Body of pancreas (tissue), 4 donors: Measurements from ENCODE around the gene GJA4. TPM values are rescaled to one million over a fixed set of nuclear protein-coding genes. Genes with fewer than 3 reads are reported as not detected.

Experiments used
- ATAC-seq: fragments of 150-250 bp; one replicate; pipeline ENCODE4 v1.9.1; 2016
- DNase-seq, 4 donors: peaks; one replicate each; pipeline ENCODE4 v3.0.0-alpha.2; 2019
- H3K27ac ChIP-seq, 4 donors: fragments of 200-600 bp; sonication (generic); 1 replicate in 3 of 4; 2 replicates in 1 of 4; pipeline versions ENCODE4 v1.5.1 to v1.6.1; 2016 to 2019; ENCODE audit warnings: mild to moderate bottlenecking in 1 of 4, mixed read lengths in 1 of 4, moderate library complexity in 1 of 4
- H3K27me3 ChIP-seq, 2 donors: fragments of 200-600 bp; sonication (generic); one replicate each; pipeline ENCODE4 v1.6.0; 2016; ENCODE audit warnings: mild to moderate bottlenecking in 1 of 2
- H3K36me3 ChIP-seq, 2 donors: fragments of 200-600 bp; sonication (generic); replicated peaks in 1 of 2; 2 replicates each; pipeline ENCODE4 v1.5.1; 2016; ENCODE audit warnings: low read depth in 2 of 2; ENCODE audit not compliant: insufficient read depth in 1 of 2
- H3K4me1 ChIP-seq: fragments of 200-600 bp; sonication (generic); one replicate; pipeline ENCODE4 v1.6.0; 2016
- H3K4me3 ChIP-seq, 2 donors: fragments of 200-600 bp; sonication (generic); 1 replicate in 1 of 2; 2 replicates in 1 of 2; pipeline ENCODE4 v1.5.1; 2016 to 2019
- H3K9me3 ChIP-seq, 3 donors: fragments of 200-600 bp; sonication (generic); 1 replicate in 2 of 3; 2 replicates in 1 of 3; pipeline ENCODE4 v1.5.1; 2016
- POLR2A ChIP-seq, 3 donors: fragments of 450-650 bp; IDR thresholded peaks; one replicate each; pipeline ENCODE4 v1.6.1; 2016; ENCODE audit warnings: antibody characterized with exemption in 3 of 3, mild to moderate bottlenecking in 2 of 3
- WGBS, 2 donors: methylation state at CpG; one replicate each; pipeline ENCODE4 v1.1.5; 2017; 5-methylcytosine and 5-hydroxymethylcytosine counted together
- intact Hi-C: fragments of 100-400 bp; cut with DNase I; formaldehyde crosslinking; loops from one replicate; pipeline ENCODE4 v1.15.1; 2023
- total RNA-seq, 2 donors: library from RNA; depleted of rRNA; stranded (reverse); fragments of >200 nt; gene quantifications; one replicate each; pipeline ENCODE4 v1.1.0, GENCODE V29; 2016
- TF ChIP-seq, protein P1 (sequence below), 7 experiments: fragments of 450-650 bp in 4 of 7; fragments of 200-600 bp in 3 of 7; sonication (generic) in 3 of 7; IDR thresholded peaks; one replicate each; pipeline ENCODE4 v1.5.1; 2016 to 2019; ENCODE audit warnings: antibody characterized with exemption in 7 of 7

The GJA4 gene
- total RNA-seq, 2 donors from 2014 or later: 4.7 to 20.8 TPM

DNA sequence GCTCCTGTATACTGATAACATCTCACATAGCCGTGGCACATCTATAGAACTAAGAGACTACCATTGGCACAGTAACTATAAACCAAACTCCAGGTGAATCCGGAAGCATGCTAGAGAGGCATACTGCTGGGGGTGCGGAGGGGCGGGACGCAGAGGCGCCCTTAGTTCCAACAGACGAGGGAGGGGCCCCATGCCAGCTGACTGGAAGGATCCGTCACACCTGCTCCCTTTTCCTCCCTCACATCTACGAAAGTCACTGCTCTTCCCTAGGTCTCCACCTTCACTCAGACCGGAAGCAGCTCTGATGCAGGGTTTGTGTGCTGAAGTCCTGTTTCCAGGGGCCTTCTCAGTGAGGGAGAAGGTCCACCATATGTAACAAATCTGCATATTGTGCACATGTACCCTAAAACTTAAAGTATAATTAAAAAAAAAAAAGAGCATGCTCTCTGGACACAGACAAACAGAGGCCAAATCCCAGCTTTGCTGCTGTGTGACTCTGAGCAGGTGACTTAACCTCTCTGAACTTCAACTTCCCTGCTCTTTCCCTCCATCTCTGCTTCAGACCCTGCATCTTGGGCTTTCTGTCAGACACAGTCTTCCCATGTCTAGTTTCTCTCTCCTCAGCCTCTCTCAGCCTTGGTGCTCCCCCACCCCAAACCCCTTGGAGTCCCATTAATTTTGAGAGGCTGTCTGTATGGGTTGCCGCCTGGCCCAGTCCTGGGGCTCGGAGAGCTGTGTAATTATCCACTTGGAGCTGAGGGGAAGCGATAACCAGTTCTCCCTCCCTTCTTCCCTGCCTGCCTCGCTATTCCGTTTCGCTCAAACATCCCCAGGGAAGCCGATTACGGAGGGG, 45.8 kb upstream of the GJA4 start:
- DNase-seq: no peak
- Histone ChIP-seq H3K36me3 (no peaks in the 10 kb centered on the region), H3K9me3 (no peaks in the 10 kb centered on the region), H3K4me1 (peaks cover 4% of the 10 kb centered on the region), H3K27ac (no peak overlapping the region), H3K4me3 (no peak overlapping the region), H3K27me3 (no peaks in the 10 kb centered on the region)
- intact Hi-C loops: no loop called here
- WGBS, 2 donors: 57 to 64% methylated on average over 18 of the region's 18 CpGs
- TF ChIP-seq POLR2A (IDR thresholded peaks at IDR 0.05): no peak
- TF ChIP-seq, protein P1, sequence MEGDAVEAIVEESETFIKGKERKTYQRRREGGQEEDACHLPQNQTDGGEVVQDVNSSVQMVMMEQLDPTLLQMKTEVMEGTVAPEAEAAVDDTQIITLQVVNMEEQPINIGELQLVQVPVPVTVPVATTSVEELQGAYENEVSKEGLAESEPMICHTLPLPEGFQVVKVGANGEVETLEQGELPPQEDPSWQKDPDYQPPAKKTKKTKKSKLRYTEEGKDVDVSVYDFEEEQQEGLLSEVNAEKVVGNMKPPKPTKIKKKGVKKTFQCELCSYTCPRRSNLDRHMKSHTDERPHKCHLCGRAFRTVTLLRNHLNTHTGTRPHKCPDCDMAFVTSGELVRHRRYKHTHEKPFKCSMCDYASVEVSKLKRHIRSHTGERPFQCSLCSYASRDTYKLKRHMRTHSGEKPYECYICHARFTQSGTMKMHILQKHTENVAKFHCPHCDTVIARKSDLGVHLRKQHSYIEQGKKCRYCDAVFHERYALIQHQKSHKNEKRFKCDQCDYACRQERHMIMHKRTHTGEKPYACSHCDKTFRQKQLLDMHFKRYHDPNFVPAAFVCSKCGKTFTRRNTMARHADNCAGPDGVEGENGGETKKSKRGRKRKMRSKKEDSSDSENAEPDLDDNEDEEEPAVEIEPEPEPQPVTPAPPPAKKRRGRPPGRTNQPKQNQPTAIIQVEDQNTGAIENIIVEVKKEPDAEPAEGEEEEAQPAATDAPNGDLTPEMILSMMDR (IDR thresholded peaks at IDR 0.05): no peak
- ATAC-seq: no peak

DNA sequence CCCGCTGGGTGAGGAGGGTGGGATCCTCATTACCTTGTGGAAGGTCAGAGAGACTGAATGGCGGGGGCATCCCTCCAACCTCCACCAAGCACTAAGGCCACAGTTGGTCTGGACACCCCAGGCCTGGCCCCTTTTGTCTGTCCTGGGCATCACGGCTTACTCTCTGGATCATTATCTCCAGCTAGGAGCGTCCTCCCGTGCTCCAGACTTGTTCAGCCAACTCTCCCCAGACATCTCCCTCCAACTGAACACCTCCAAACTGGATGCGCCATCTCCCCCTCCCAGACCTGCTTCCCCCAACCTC, 45.2 kb upstream of the GJA4 start:
- intact Hi-C loops: no loop called here

DNA sequence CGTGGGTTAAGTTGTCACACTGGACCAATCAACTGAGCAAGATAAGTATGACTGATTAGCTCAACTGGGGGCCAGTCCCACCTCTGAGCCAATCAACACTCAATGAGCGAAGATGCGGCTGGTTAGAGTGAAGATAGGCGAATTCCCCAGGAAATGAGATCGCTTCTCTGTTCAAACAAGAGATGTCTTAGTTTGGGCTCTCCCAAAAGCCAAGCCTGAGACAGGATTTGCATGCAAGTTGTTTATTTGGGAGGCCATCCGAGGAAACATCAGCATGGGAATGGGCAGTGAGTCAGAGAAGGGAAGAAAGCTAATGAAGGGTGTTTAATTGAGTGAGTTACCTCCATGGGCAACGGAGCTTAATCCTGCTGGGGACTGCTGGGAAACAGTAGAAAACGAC, 42.8 kb upstream of the GJA4 start:
- Histone ChIP-seq H3K9me3 (no peaks in the 10 kb centered on the region), H3K27me3 (no peaks in the 10 kb centered on the region), H3K4me3 (no peak overlapping the region), H3K27ac (no peak overlapping the region), H3K36me3 (no peaks in the 10 kb centered on the region), H3K4me1 (no peaks in the 10 kb centered on the region)
- WGBS, 2 donors: 47 to 54% methylated on average over 8 of the region's 8 CpGs
- ATAC-seq (no peak), DNase-seq (no peak)
- TF ChIP-seq, protein P1 (IDR thresholded peaks at IDR 0.05): no peak
- no peak for TF ChIP-seq POLR2A (IDR thresholded peaks at IDR 0.05)
- intact Hi-C loops: no loop called here

More for the DNA sequence above, 45.2 kb upstream of the GJA4 start:
- 59 to 64% methylated on average over 6 of the region's 6 CpGs for WGBS, 2 donors
- no peaks in the 10 kb centered on the region for H3K27me3 ChIP-seq
- H3K36me3 ChIP-seq: no peaks in the 10 kb centered on the region
- no peak for TF ChIP-seq POLR2A (IDR thresholded peaks at IDR 0.05)
- TF ChIP-seq, protein P1 (IDR thresholded peaks at IDR 0.05): no peak
- DNase-seq: no peak
- H3K4me1 ChIP-seq: no peaks in the 10 kb centered on the region
- H3K27ac ChIP-seq: no peak overlapping the region
- no peak for ATAC-seq
- no peak overlapping the region for H3K4me3 ChIP-seq
- H3K9me3 ChIP-seq: no peaks in the 10 kb centered on the region

DNA sequence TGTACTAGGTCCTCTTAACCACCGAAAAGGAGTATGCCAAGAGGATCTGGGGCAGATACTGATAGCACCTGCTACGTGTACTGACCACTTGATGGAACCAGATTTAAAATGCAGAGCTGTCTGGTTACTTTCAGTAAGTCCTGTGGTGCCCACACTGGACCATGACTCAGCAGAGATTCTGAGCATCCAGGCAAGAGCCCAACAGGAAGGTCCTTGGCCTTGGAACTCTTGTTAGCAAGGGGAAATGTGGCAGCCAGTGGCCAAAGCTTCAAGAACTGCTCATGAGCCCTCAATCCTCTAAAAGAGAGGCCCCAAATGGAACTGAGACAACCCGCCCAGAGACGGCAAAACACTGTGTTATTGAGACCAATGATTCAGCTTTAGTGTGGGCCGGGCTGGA, 42.2 kb upstream of the GJA4 start:
- ATAC-seq: no peak
- TF ChIP-seq, protein P1 (IDR thresholded peaks at IDR 0.05): no peak
- TF ChIP-seq POLR2A (IDR thresholded peaks at IDR 0.05): no peak
- no peaks in the 10 kb centered on the region for H3K27me3 ChIP-seq
- no peak for DNase-seq
- H3K27ac ChIP-seq: no peak overlapping the region
- no peaks in the 10 kb centered on the region for H3K9me3 ChIP-seq
- H3K4me3 ChIP-seq: no peak overlapping the region
- no peaks in the 10 kb centered on the region for H3K36me3 ChIP-seq
- no peaks in the 10 kb centered on the region for H3K4me1 ChIP-seq
- 86 to 91% methylated on average over 3 to 5 of the region's 5 CpGs for WGBS, 2 donors
- intact Hi-C loops: no loop called here

DNA sequence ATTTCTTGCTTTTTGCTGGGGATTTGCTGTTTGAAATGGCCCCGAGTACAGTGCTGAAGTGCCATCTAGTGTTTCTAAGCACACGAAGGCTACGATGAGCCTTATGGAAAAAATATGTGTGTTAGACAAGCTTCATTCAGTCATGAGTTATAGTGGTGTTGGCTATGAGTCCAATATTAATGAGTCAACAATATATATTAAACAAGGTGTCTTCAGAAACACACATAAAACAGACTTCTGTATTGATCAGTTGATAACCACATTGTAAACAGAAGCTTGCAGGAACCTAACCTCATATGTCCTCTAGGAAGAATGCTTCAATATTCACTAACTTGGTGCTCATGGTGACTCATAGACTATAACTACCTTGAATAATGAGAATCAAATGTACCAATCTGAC, 39.6 kb upstream of the GJA4 start:
- no peaks in the 10 kb centered on the region for H3K27me3 ChIP-seq
- ATAC-seq (no peak), DNase-seq (no peak)
- no peaks in the 10 kb centered on the region for H3K4me1 ChIP-seq
- H3K36me3 ChIP-seq: no peaks in the 10 kb centered on the region
- intact Hi-C loops: no loop called here
- H3K27ac ChIP-seq: no peak overlapping the region
- no peaks in the 10 kb centered on the region for H3K9me3 ChIP-seq
- 84 to 87% methylated on average over 3 of the region's 3 CpGs for whole genome bisulfite sequencing, 2 donors
- TF ChIP-seq, protein P1 (IDR thresholded peaks at IDR 0.05): no peak
- no peak for TF ChIP-seq POLR2A (IDR thresholded peaks at IDR 0.05)
- H3K4me3 ChIP-seq: no peak overlapping the region
